Sciatic nerve (tissue), 2 donors: ENCODE results near the gene CDC42EP4. TPM values are rescaled to one million over a fixed set of nuclear protein-coding genes. Genes with fewer than 3 reads are reported as not detected.

Experiments used
- ATAC-seq: fragments of 200-7000 bp; cut with Tn5 transposase; one replicate; pipeline ENCODE4 v1.9.1; 2020; ENCODE audit warnings: mild to moderate bottlenecking, moderate library complexity
- DNase-seq: peaks from one replicate; pipeline ENCODE4 v3.0.0-alpha.2; 2020; ENCODE audit warnings: low spot score
- intact Hi-C: fragments of 100-400 bp; cut with DNase I; formaldehyde crosslinking; loops from one replicate; pipeline ENCODE4 v1.14.2; 2022
- total RNA-seq: library from RNA; stranded (reverse); fragmentation: NEBNext Ultra II Directional; extraction: Animal tissue kit (Norgen Biotek cat#: 25700); gene quantifications from one replicate; pipeline ENCODE4 v1.2.1, GENCODE V29; 2021
- donor health status: DM: no; HTN: no; CAD: no.
- donor health status: DM: no; HTN: no; CAD: no.

Gene CDC42EP4
- total RNA-seq, 1 donor from 2014 or later = 98.8 TPM

- DNase-seq = no peak
- intact Hi-C loops = no loop called here
- peak; percentile 40 for ATAC-seq
Observed at GRCh38 chr17:73288534-73289302, 23.1 kb downstream of the CDC42EP4 start.

- intact Hi-C loops = loop anchor here (2.0 kb wide), 1 partner anchor 18 kb away; no protein-coding TSS in a partner anchor
- DNase-seq = no peak
- ATAC-seq = no peak
Observed at GRCh38 chr17:73286863-73287296, 24.9 kb downstream of the CDC42EP4 start.

DNA sequence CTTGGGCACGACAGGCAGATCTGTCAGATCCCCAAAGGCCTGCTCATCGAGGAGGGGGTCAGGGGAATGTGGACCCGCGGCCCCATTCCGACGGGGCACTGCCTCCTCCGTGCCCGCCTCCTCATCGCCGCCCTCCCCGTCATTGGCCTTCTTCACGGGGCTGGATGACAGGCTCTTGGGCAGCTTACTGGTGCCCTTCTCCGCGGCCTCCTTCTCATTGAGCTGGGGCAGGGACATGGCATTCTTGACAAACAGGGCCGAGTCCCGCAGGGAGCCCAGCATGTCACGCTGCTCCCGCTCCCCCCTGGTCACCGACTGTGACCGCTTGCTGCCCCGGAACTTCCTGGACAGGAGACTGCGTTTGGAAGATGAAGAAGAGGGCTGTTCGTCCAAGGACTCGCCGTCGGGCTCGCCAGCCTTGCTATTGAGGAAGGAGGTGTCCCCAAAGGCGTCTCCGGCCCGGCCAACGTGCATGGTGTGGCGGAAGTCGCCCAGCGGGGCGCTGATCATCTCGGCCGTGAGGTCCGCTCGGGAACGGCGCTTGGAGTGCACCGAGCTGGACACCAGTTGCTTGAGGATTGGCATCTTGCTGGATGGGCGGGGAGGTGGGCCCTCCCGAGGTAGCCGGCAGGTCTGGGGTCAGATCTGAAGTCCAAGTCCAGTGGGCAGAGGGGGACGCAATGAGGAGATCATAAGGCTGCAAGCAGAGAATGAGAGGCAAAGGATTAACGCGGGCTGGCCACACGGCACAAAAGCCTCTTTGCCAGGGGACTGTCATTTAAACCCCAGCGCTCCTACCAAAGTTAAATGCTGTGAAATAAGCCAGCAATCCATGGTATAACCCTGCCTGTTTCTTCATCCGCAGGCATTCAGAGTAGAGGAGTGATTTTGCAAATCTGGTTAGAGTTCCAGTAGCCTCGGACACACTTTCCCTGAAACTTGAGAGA is 25.6 kb downstream of the CDC42EP4 start:
- no peak for ATAC-seq
- intact Hi-C loops = loop anchor here (2.0 kb wide), 1 partner anchor 17 kb away; no protein-coding TSS in a partner anchor
- DNase-seq = no peak

- intact Hi-C loops = no loop called here
- DNase-seq = no peak
- ATAC-seq = no peak
Observed at GRCh38 chr17:73285603-73285908, 26.2 kb downstream of the CDC42EP4 start.

DNA sequence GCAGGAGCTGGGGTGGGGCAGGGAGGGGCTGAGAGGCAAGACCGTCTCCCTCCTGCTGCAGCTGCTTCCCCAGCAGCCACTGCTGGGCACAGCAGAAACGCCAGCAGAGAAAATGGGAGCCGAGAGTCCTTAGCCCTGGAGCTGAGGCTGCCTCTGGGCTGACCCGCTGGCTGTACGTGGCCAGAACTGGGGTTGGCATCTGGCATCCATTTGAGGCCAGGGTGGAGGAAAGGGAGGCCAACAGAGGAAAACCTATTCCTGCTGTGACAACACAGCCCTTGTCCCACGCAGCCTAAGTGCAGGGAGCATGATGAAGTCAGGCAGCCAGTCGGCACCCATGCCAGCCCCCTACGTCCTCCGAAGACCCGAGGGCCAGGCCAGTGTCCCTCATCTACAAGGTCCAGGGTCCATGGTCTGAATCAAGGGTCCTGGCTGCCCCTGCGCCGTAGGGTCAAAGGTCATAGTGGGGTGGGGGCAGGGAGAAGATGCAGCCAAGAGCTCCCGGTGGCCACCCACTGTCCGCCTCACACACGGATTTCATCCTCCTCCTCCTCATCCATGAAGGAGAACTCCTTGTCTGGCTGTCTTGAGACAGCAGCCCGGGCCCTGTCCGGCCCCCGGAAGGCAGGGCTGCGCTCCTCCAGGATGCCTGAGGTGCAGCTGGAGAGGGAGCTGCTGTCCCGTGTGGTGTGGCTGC is 26.7 kb downstream of the CDC42EP4 start:
- intact Hi-C loops = no loop called here
- no peak for DNase-seq
- peak; percentile 2 for ATAC-seq

DNA sequence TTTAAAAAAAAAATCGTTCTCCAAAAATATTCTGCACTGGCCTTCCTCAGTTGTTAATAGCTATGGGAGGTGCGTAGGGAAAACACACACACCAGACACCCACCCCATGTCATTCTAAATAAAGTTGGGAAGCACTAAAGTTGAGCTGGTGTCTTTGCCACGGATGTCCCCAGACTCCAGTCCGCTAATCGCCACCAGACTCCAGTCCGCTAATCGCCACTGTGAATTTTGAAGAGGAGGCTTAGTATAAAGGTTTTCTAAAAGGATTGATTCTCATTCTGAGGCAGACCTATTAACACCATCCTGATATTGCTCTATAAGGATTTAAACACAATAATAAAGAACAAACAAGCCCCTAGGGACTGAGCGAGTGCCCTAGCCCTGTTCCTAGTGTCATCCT is 27.4 kb downstream of the CDC42EP4 start:
- intact Hi-C loops = no loop called here
- ATAC-seq (no peak), DNase-seq (no peak)

GRCh38 chr17:73283841-73284282 is 27.9 kb downstream of the CDC42EP4 start:
- DNase-seq (no peak), ATAC-seq (peak; percentile 80)
- intact Hi-C loops = no loop called here

DNA sequence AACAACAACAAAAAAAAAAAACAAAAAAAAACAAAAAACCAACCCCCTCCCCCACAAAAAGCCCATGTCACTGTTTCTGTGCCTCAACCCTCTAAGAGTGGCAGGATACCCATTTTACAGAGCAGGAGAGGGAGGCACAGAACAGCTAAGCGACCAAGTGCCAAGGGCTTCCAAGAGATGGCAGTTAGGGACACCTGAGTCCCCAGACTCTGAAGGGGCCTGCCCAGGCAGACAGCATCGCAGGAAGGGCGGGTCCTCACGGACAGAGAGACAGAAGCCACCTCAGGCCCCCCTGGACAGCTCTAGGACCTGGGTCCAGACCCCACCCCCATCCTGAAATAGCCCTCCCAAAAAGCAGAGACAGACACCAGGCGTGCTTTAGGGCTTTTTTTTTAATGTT is 28.6 kb downstream of the CDC42EP4 start:
- intact Hi-C loops = no loop called here
- DNase-seq (no peak), ATAC-seq (no peak)

DNA sequence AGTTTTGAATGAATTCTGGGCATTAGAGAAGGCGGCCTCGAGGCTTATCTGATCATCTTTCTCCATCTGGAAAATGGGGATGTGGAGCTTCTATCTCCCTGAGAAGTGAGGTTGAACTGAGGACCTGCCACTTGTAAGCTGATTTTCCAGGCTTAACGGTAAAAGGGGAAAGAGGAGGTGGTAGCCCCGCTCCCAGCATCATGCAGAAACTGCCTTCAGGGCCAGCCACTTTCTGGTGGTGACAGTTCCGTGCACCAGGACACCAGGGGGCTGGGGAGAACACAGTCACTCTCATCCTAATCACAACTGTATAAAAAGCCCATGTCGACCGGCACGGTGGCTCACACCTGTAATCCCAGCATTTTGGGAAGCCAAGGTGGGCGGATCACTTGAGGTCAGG is 29.2 kb downstream of the CDC42EP4 start:
- DNase-seq = no peak
- ATAC-seq = no peak
- intact Hi-C loops = no loop called here

DNA sequence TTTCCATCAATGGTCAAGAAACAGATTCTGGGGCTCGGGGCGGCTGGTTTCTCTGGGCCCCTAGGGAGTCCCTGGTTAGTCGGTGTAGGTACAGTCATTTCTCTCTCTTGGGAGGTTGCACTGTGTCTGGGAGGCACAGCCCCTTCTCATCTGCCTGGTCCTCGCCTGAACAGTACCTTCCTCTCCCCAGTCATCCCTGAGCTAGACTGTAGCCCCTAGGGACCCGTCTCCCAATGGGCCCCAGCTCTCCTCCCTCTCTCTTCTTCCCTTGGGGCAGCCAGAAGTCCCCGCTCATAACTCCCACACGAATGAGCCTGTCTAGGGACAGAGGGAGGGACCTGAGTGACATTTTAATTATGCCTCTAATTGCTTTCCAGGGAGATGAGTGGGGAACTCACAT is 29.9 kb downstream of the CDC42EP4 start:
- DNase-seq = no peak
- intact Hi-C loops = no loop called here
- ATAC-seq = no peak

GRCh38 chr17:73280191-73280590 is 31.6 kb downstream of the CDC42EP4 start:
- ATAC-seq = no peak

DNA sequence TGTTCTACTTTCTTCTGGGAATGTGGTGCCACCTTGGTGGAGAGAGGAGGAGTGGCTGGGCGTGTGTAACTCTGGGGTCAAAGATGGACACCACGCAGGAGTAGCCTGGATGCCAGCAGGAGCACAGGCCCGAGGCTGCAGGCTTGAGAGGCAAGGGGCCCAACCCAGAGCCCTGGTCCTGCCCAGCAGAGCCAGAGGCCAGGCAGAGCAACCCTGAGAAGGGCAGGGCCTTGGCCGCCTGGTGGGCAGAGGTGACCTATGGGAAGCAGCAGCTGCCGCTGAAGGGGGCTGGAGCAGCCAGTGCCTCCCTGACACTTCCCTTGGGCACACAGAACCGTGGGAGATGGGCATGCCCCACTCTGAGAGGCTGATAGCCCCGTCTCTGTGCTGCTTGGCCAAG is 32.1 kb downstream of the CDC42EP4 start:
- ATAC-seq (no peak), DNase-seq (no peak)
- intact Hi-C loops = no loop called here

More at GRCh38 chr17:73280191-73280590, 31.6 kb downstream of the CDC42EP4 start:
- no peak for DNase-seq
- intact Hi-C loops = no loop called here

- ATAC-seq (peak; percentile 89), DNase-seq (peak; percentile 80)
- intact Hi-C loops = no loop called here
Observed at GRCh38 chr17:73278465-73279453, 33.0 kb downstream of the CDC42EP4 start.

DNA sequence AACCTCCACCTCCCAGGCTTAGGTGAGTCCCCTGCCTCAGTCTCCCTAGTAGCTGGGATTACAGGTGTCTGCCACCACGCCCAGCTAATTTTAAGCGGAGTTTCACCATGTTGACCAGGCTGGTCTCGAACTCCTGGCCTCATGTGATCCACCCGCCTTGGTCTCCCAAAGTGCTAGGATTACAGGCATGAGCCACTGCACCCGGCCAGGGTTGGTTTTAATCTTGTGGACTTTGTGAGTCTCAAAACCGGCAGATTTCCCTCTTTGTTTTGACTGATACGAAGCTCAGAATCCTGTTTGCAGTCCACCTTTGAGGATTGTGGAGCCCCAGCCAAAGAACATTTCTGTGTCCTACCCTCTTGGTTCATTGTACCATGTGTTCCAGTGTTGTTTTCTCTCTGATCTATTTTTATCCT is 33.7 kb downstream of the CDC42EP4 start:
- DNase-seq (no peak), ATAC-seq (peak; percentile 82)
- intact Hi-C loops = no loop called here

GRCh38 chr17:73274490-73274889 is 37.3 kb downstream of the CDC42EP4 start:
- ATAC-seq (no peak), DNase-seq (no peak)
- intact Hi-C loops = no loop called here

DNA sequence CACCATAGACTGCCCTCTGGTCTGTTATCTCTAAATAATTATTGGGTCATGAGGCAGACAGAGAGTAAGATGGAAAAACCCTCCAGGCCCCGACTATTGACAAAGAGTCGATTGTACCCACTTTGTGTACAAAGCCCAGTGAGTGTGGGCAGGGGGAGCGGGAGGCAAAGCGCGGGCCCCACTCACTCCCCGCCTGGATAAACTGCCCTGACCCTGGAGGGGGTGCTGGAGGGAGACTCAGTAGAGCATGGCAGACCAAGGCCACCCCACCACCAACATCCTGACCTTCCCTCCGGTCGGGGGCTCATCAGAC is 38.9 kb downstream of the CDC42EP4 start:
- no peak for DNase-seq
- intact Hi-C loops = no loop called here
- ATAC-seq = peak; percentile 55

DNA sequence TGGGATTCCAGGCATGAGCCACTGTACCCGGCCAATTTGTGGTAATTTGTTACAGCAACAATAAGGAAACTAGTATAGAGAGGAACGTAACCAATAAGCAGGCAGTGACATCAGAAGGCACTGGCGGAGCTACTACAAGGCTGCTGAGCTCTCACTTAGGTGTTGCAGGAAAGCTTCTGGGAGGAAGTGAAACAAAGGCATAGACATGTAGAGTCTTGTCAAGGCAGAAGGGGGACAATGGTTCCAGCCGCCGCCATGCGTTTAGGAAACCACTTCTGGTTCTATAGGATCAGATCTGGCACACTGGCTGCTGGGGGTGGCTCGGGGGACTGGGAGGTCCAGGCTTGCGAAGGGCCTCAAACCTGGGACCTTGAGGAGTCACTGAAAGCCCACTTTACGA is 40.7 kb downstream of the CDC42EP4 start:
- no peak for ATAC-seq
- intact Hi-C loops = no loop called here
- DNase-seq = no peak

DNA sequence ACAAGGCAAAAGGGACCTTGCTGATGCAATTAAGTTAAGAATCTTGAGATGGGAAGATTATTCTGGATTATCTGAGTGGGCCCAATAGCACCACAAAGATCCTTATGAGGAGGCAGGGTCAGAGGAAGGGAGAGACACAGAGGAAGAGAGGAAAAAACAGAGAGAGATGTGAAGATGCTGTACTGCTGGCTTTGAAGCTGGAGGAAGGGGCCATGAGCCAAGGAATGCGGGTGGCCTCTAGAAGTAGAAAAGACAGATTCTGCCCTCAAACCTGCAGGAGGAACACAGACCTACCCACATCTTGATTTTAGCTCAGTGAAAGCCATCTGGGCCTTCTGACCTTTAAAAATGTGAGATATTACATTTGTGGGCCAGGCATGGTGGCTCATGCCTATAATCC is 42.0 kb downstream of the CDC42EP4 start:
- DNase-seq (no peak), ATAC-seq (no peak)
- intact Hi-C loops = loop anchor here (2.0 kb wide), 1 partner anchor 17 kb away; no protein-coding TSS in a partner anchor

GRCh38 chr17:73269329-73269615 is 42.5 kb downstream of the CDC42EP4 start:
- ATAC-seq (no peak), DNase-seq (no peak)
- intact Hi-C loops = loop anchor here (2.0 kb wide), 1 partner anchor 18 kb away; no protein-coding TSS in a partner anchor
